ENCODE measurements around the gene A1BG. TPM values are rescaled to one million over a fixed set of nuclear protein-coding genes. Genes with fewer than 3 reads are reported as not detected.

Gene A1BG
- total and polyA plus RNA-seq, 2 of the 8 experiments (the other 6 are each of a cell fraction or from before 2014, with no cell fraction given): 20.8 to 69.6 TPM

DNA sequence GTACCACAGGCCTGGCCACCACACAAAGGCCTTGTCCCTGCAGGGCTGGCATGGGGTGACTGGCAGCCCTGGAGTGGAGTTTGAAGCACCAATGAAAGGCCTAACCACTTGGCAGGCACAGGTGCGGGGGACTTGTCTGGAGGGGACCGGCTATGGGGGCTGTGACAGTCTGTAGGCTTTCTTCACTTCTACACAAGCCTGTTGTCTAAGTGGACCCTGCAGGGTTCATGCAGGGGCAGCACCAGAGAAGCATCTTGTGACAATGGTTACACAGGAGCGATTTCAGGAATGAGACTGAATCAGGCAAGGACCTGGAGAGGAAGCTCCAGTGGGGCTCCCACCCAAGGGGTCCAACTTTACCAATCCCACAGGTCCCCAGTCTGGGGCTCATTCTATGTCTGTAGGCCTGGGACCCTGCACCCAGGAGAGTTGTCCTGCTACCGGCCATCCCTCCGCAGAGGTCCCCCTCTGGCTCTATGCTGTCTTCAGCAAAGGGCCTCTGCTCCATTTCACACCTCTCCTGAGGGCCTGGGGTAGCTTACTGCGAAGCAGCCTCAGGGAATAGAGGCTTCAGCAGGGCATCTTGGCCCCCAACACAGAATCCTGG, 29.8 kb upstream of the A1BG start:
- no peak overlapping the region for H3K56ac ChIP-seq (replicated peaks; ENCODE audit: insufficient read length, low read depth, low read length)
- H3K4me2 ChIP-seq (ENCODE audit: insufficient read depth in 1 of 2, low read depth in 2 of 2, low read length in 2 of 2): no peak overlapping the region
- no peak overlapping the region for H2BK20ac ChIP-seq (ENCODE audit: low read length)
- H3K23me2 ChIP-seq (ENCODE audit: low read depth, low read length): peaks cover 24% of the 10 kb centered on the region
- H2BK15ac ChIP-seq (ENCODE audit: low read length): no peak overlapping the region
- H3K27me3 ChIP-seq (replicated peaks in 1 of 4; ENCODE audit: control insufficient read depth in 3 of 4, extremely low read depth in 1 of 4, insufficient read depth in 3 of 4, low read length in 3 of 4): no peaks in the 10 kb centered on the region
- no peak overlapping the region for H2BK12ac ChIP-seq (ENCODE audit: low read depth, low read length)
- H3K23ac ChIP-seq (ENCODE audit: insufficient read length): no peak overlapping the region
- H4K91ac ChIP-seq (replicated peaks; ENCODE audit: insufficient read length, low read length): no peak overlapping the region
- H3K79me2 ChIP-seq (ENCODE audit: control insufficient read depth in 1 of 2, insufficient read depth in 2 of 2, low read length in 2 of 2): peaks cover 6 to 10% of the 10 kb centered on the region in 2 experiments
- no peak overlapping the region for H4K5ac ChIP-seq (ENCODE audit: insufficient read length, low read depth, low read length)
- H3K4ac ChIP-seq (replicated peaks; ENCODE audit: insufficient read length, low read depth, low read length): no peak overlapping the region
- peaks cover 4% of the 10 kb centered on the region for H3K79me1 ChIP-seq (ENCODE audit: low read depth, low read length)
- WGBS, 2 experiments (ENCODE audit: extremely low coverage in 1 of 2, insufficient coverage in 1 of 2, insufficient read length in 1 of 2, insufficient replicate concordance in 2 of 2, low coverage in 1 of 2, low lambda C conversion rate in 2 of 2, missing lambda C conversion rate in 1 of 2): 93% methylated on average over 5 of the region's 6 CpGs; no CpG with 5 or more reads in 1 of the 2 experiments
- H3K27ac ChIP-seq (ENCODE audit: low read depth, low read length): no peak overlapping the region
- peaks cover 0 to 3% (median 2%) of the 10 kb centered on the region in 4 experiments; a peak in 5 of 8 replicates for H3K36me3 ChIP-seq (ENCODE audit: control insufficient read depth in 2 of 4, insufficient read depth in 4 of 4, low read length in 3 of 4)
- peaks cover 7 to 13% of the 10 kb centered on the region in 2 experiments for H4K20me1 ChIP-seq (replicated peaks in 1 of 2; ENCODE audit: control insufficient read depth in 1 of 2, insufficient read depth in 2 of 2, low read length in 2 of 2)
- H2BK5ac ChIP-seq (ENCODE audit: low read depth, low read length): no peak overlapping the region
- no peak overlapping the region for H2BK120ac ChIP-seq (replicated peaks; ENCODE audit: low read depth, low read length)
- ChIA-PET POLR2A (ENCODE audit: partially characterized antibody) (interaction anchor here (1.3 to 3.5 kb wide), 5 partner anchors 12 to 155 kb away, joined by 3 to 18 read pairs (median 8); partner anchors contain the start of genes RNF225, ZBTB45, ZNF497 and ZNF544), CTCF (ENCODE audit: partially characterized antibody) (no interaction called here)
- H2AFZ ChIP-seq (ENCODE audit: low read length): no peak overlapping the region
- DNase-seq (ENCODE audit: low read depth in 1 of 2, low spot score in 2 of 2): no peak
- H3K4me1 ChIP-seq (replicated peaks in 1 of 4; ENCODE audit: control insufficient read depth in 3 of 4, insufficient read depth in 4 of 4, low read length in 3 of 4): peaks cover 0 to 17% (median 10%) of the 10 kb centered on the region in 4 experiments; a peak in 6 of 7 replicates
- H3K18ac ChIP-seq (ENCODE audit: extremely low read depth, low read length): no peak overlapping the region
- no peak overlapping the region for H4K8ac ChIP-seq (ENCODE audit: extremely low read depth, insufficient read depth, low read length)
- H3K14ac ChIP-seq (ENCODE audit: insufficient read length): no peak overlapping the region
- H3K9ac ChIP-seq (replicated peaks in 1 of 4; ENCODE audit: extremely low read depth in 1 of 4, low read depth in 3 of 4, low read length in 3 of 4): no peak overlapping the region
- FAIRE-seq: no peak
- no peak overlapping the region for H3K4me3 ChIP-seq (ENCODE audit: extremely low read depth in 1 of 4, insufficient read depth in 2 of 4, low read depth in 3 of 4, low read length in 4 of 4)
- no peak overlapping the region for H2AK5ac ChIP-seq (ENCODE audit: low read depth, low read length)
- H3K9me3 ChIP-seq (ENCODE audit: insufficient read depth in 2 of 2, low read depth in 1 of 2, low read length in 1 of 2): no peaks in the 10 kb centered on the region
- no peak for TF ChIP-seq SIRT6 (IDR thresholded peaks at IDR 0.05; ENCODE audit: low read length)
- no peak for TF ChIP-seq ATF3 (IDR thresholded peaks at IDR 0.05; ENCODE audit: insufficient read depth, low read depth, low read length)
- TF ChIP-seq RXRA (IDR thresholded peaks at IDR 0.05; ENCODE audit: insufficient read depth, low read depth, low read length): no peak
- no peak for TF ChIP-seq CREB1 (IDR thresholded peaks at IDR 0.05)
- TF ChIP-seq RAD21 (IDR thresholded peaks at IDR 0.05 in 1 of 2, conservative IDR thresholded peaks at IDR 0.05 in 1 of 2; ENCODE audit: low read depth in 2 of 2, low read length in 2 of 2): no peak
- no peak for TF ChIP-seq EZH2 (IDR thresholded peaks at IDR 0.05; ENCODE audit: low read depth, low read length, severe bottlenecking)
- no peak for TF ChIP-seq CBX5 (IDR thresholded peaks at IDR 0.05; ENCODE audit: low read depth, low read length)
- TF ChIP-seq KDM5A (IDR thresholded peaks at IDR 0.05; ENCODE audit: low read length): no peak
- no peak for TF ChIP-seq MAFK (IDR thresholded peaks at IDR 0.05; ENCODE audit: low read depth, low read length)
- TF ChIP-seq SP2 (IDR thresholded peaks at IDR 0.05; ENCODE audit: low read length): no peak
- TF ChIP-seq RBBP5 (IDR thresholded peaks at IDR 0.05; ENCODE audit: borderline replicate concordance, low read depth, low read length): no peak
- TF ChIP-seq MAX (IDR thresholded peaks at IDR 0.05): no peak
- TF ChIP-seq TEAD4 (IDR thresholded peaks at IDR 0.05; ENCODE audit: low read depth, low read length): no peak
